CD14-positive monocyte (primary cell): ENCODE measurements around the gene CYSLTR1. TPM values are rescaled to one million over a fixed set of nuclear protein-coding genes. Genes with fewer than 3 reads are reported as not detected.

Source experiments
- DNase-seq, 3 donors: peaks; one replicate each; pipeline ENCODE4 v3.0.0-alpha.2; 2011 to 2022
- H2AFZ ChIP-seq: 2 replicates; pipeline ENCODE4 v1.6.0; 2012; ENCODE audit warnings: mild to moderate bottlenecking, low read depth, low read length, inconsistent platforms; ENCODE audit not compliant: insufficient read depth, poor library complexity, severe bottlenecking
- H3K27ac ChIP-seq, 2 donors: 1 replicate in 1 of 2; 2 replicates in 1 of 2; pipeline ENCODE4 v1.5.1; 2012 to 2013; ENCODE audit warnings: low read length in 2 of 2, control low read depth in 1 of 2, inconsistent platforms in 1 of 2, low read depth in 1 of 2, mild to moderate bottlenecking in 1 of 2
- H3K27me3 ChIP-seq, 2 donors: one replicate each; pipeline versions ENCODE4 v1.6.0 to v1.6.1; 2011 to 2013; ENCODE audit warnings: low read length in 2 of 2; ENCODE audit not compliant: control insufficient read depth in 2 of 2, insufficient read depth in 2 of 2
- H3K36me3 ChIP-seq, 2 donors: replicated peaks in 1 of 2; 1 replicate in 1 of 2; 2 replicates in 1 of 2; pipeline versions ENCODE4 v1.5.1 to v1.6.1; 2012 to 2013; ENCODE audit warnings: low read length in 2 of 2, control low read depth in 1 of 2, inconsistent platforms in 1 of 2, mild to moderate bottlenecking in 1 of 2; ENCODE audit not compliant: insufficient read depth in 2 of 2, control insufficient read depth in 1 of 2
- H3K4me1 ChIP-seq, 2 donors: 1 replicate in 1 of 2; 2 replicates in 1 of 2; pipeline versions ENCODE4 v1.5.1 to v1.6.1; 2012 to 2013; ENCODE audit warnings: low read length in 2 of 2, control low read depth in 1 of 2, inconsistent platforms in 1 of 2, mild to moderate bottlenecking in 1 of 2, moderate library complexity in 1 of 2; ENCODE audit not compliant: insufficient read depth in 2 of 2, control insufficient read depth in 1 of 2
- H3K4me2 ChIP-seq: replicated peaks from 2 replicates; pipeline ENCODE3; 2012; ENCODE audit warnings: low read length, moderate library complexity, mild to moderate bottlenecking; ENCODE audit not compliant: poor library complexity, severe bottlenecking; ENCODE audit errors: extremely low read depth
- H3K4me3 ChIP-seq, 3 experiments: fragments of 200-600 bp in 1 of 3; sonication (generic) in 1 of 3; replicated peaks in 1 of 3; 1 replicate in 2 of 3; 2 replicates in 1 of 3; pipeline ENCODE4 v1.5.1; 2011 to 2013; ENCODE audit warnings: low read length in 3 of 3, mild to moderate bottlenecking in 3 of 3, control low read depth in 2 of 3, low read depth in 2 of 3, inconsistent platforms in 1 of 3, moderate library complexity in 1 of 3
- H3K79me2 ChIP-seq: 2 replicates; pipeline ENCODE4 v1.6.0; 2012; ENCODE audit warnings: mild to moderate bottlenecking, control low read depth, inconsistent platforms, low read length, moderate library complexity; ENCODE audit not compliant: insufficient read depth
- H3K9ac ChIP-seq: 2 replicates; pipeline ENCODE4 v1.6.0; 2017; ENCODE audit warnings: low read length, mild to moderate bottlenecking; ENCODE audit not compliant: insufficient read depth, poor library complexity, severe bottlenecking
- H3K9me3 ChIP-seq, 2 donors: replicated peaks in 1 of 2; 1 replicate in 1 of 2; 2 replicates in 1 of 2; pipeline versions ENCODE4 v1.5.1 to v1.6.1; 2012 to 2013; ENCODE audit warnings: low read length in 2 of 2, control low read depth in 1 of 2; ENCODE audit not compliant: control insufficient read depth in 1 of 2, insufficient read depth in 1 of 2
- H4K20me1 ChIP-seq: 2 replicates; pipeline ENCODE4 v1.6.0; 2012; ENCODE audit warnings: mild to moderate bottlenecking, low read length, control low read depth, moderate library complexity; ENCODE audit not compliant: insufficient read depth
- H3K27ac Mint-ChIP-seq, 7 donors: one replicate each; pipeline ENCODE4 v1.8.0; 2020; ENCODE audit warnings: mild to moderate bottlenecking in 7 of 7, mixed read lengths in 7 of 7, moderate library complexity in 6 of 7, inconsistent platforms in 2 of 7
- H3K27me3 Mint-ChIP-seq, 3 donors: one replicate each; pipeline ENCODE4 v1.8.0; 2021 to 2022; ENCODE audit warnings: low read depth in 3 of 3, mild to moderate bottlenecking in 3 of 3, mixed read lengths in 3 of 3, moderate library complexity in 3 of 3, inconsistent platforms in 1 of 3
- H3K36me3 Mint-ChIP-seq, 2 donors: one replicate each; pipeline ENCODE4 v1.8.0; 2020; ENCODE audit warnings: mixed read lengths in 2 of 2, inconsistent platforms in 1 of 2, mild to moderate bottlenecking in 1 of 2
- H3K4me1 Mint-ChIP-seq: one replicate; pipeline ENCODE4 v1.8.0; 2020; ENCODE audit warnings: mild to moderate bottlenecking, mixed read lengths
- H3K4me3 Mint-ChIP-seq, 2 donors: one replicate each; pipeline ENCODE4 v1.8.0; 2020; ENCODE audit warnings: mild to moderate bottlenecking in 2 of 2, mixed read lengths in 2 of 2, moderate library complexity in 1 of 2
- H3K9me3 Mint-ChIP-seq, 7 donors: one replicate each; pipeline ENCODE4 v1.8.0; 2020 to 2022; ENCODE audit warnings: mixed read lengths in 7 of 7, mild to moderate bottlenecking in 6 of 7, moderate library complexity in 6 of 7, inconsistent platforms in 2 of 7
- CTCF ChIP-seq: fragments of 200-600 bp; IDR thresholded peaks from one replicate; pipeline ENCODE4 v1.8.0; 2022; ENCODE audit warnings: antibody characterized with exemption, mild to moderate bottlenecking
- WGBS: methylation state at CpG from one replicate; pipeline ENCODE4 v1.1.5; 2013; ENCODE audit warnings: missing lambda C conversion rate; ENCODE audit not compliant: insufficient coverage; 5-methylcytosine and 5-hydroxymethylcytosine counted together
- intact Hi-C, 2 donors: fragments of 100-400 bp; cut with micrococcal nuclease; formaldehyde crosslinking; loops; one replicate each; pipeline versions ENCODE4 v1.15.0 to v1.15.1; 2023
- polyA plus RNA-seq, 3 donors: library from polyadenylated mRNA; depleted of rRNA in 1 of 3; unstranded in 2 of 3; stranded (reverse) in 1 of 3; fragments of 300-500 nt in 2 of 3; fragments of >200 nt in 1 of 3; fragmentation: Illumina TruSeq in 2 of 3; gene quantifications; 1 replicate in 2 of 3; 2 replicates in 1 of 3; pipeline ENCODE4 v1.2.3, GENCODE V29; 2012 to 2021

Gene CYSLTR1
- polyA plus RNA-seq, 3 donors = 9.6 to 46.2 (median 45.2) TPM

DNA sequence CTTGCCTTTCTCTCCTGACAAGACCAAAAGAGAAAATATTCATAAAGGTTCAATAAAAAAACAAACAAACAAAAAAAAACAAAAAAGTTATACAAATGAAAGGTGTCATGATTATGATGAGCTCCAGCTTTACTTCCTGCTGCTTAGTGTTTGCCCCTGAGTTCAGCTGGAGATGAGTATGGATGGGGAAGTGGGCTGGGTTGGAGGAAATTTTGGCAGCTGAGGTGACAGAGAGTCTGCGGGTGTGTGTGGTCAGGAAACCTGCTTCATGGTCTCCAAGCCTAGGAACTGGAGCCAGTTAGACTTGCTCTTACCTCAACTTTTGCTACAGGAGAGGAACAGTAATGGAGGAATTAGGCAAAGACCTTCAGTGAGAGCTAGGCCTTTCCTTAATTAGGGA lies 4.3 kb upstream of the CYSLTR1 start:
- TF ChIP-seq CTCF = no peak
- peak in 1 of 3 donors; percentile 6 for DNase-seq
- WGBS = no CpG with 5 or more reads among the region's 1 CpG
- H3K4me3 Mint-ChIP-seq = no peak overlapping the region
- H3K9me3 Mint-ChIP-seq = no peaks in the 10 kb centered on the region
- peaks cover 28% of the 10 kb centered on the region for H3K4me1 Mint-ChIP-seq
- Histone ChIP-seq H3K27me3 (no peaks in the 10 kb centered on the region), H3K79me2 (peaks cover 5% of the 10 kb centered on the region), H3K9me3 (no peaks in the 10 kb centered on the region), H2AFZ (no peak overlapping the region), H3K4me3 (no peak overlapping the region), H3K9ac (no peak overlapping the region), H3K36me3 (no peaks in the 10 kb centered on the region), H4K20me1 (no peaks in the 10 kb centered on the region), H3K4me2 (no peak overlapping the region), H3K27ac (no peak overlapping the region), H3K4me1 (peaks cover 7 to 9% of the 10 kb centered on the region in 2 donors)
- H3K36me3 Mint-ChIP-seq = no peaks in the 10 kb centered on the region
- H3K27me3 Mint-ChIP-seq = peaks cover 0 to 2% (median 0%) of the 10 kb centered on the region in 3 donors
- H3K27ac Mint-ChIP-seq = no peak overlapping the region
- intact Hi-C loops = no loop called here

DNA sequence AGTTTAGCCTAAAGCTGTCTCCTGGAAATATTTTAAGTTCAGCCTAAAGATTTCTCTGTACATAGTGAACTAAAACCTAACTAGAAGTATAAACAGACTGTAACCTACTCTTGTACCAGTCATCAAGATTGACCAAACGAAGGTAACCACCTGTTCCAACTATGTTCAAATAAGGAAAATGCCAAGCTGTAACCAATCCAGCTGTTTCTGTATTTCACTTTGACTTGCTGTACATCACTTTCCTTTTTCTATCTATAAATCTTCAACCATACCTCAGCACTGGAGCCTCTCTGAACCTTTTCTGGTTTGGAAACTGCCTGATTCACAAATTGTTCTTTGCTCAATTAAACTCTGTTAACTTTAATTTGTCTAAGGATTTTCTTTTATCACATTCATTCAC lies 3.1 kb upstream of the CYSLTR1 start:
- peaks cover 0 to 2% (median 0%) of the 10 kb centered on the region in 3 donors for H3K27me3 Mint-ChIP-seq
- Histone ChIP-seq H3K4me3 (no peak overlapping the region), H3K4me1 (peaks cover 11 to 12% of the 10 kb centered on the region in 2 donors), H4K20me1 (no peaks in the 10 kb centered on the region), H3K9me3 (no peaks in the 10 kb centered on the region), H2AFZ (no peak overlapping the region), H3K27ac (no peak overlapping the region), H3K79me2 (peaks cover 16% of the 10 kb centered on the region), H3K27me3 (no peaks in the 10 kb centered on the region), H3K36me3 (no peaks in the 10 kb centered on the region), H3K4me2 (no peak overlapping the region), H3K9ac (no peak overlapping the region)
- intact Hi-C loops = no loop called here
- H3K4me1 Mint-ChIP-seq = peaks cover 32% of the 10 kb centered on the region
- H3K27ac Mint-ChIP-seq = no peak overlapping the region
- TF ChIP-seq CTCF = no peak
- no peak overlapping the region for H3K4me3 Mint-ChIP-seq
- H3K36me3 Mint-ChIP-seq = no peaks in the 10 kb centered on the region
- DNase-seq = no peak
- WGBS = no CpG with 5 or more reads among the region's 1 CpG
- H3K9me3 Mint-ChIP-seq = no peaks in the 10 kb centered on the region
